HL-60 (cell line): ENCODE measurements around the gene BCL11B.

Experiments used
- DNase-seq, 2 experiments: peaks; one replicate each; pipeline ENCODE4 v3.0.0-alpha.2; 2010 to 2020; ENCODE audit warnings: low read depth in 1 of 2, low spot score in 1 of 2
- H3K27ac ChIP-seq: fragments of 250-450 bp; sonication (Bioruptor Pico); replicated peaks from 2 replicates; pipeline ENCODE4 v1.5.1; 2020; ENCODE audit warnings: mild to moderate bottlenecking, moderate library complexity
- H3K27me3 ChIP-seq: fragments of 250-450 bp; sonication (Bioruptor Pico); 2 replicates; pipeline ENCODE4 v1.5.1; 2021; ENCODE audit warnings: mild to moderate bottlenecking, moderate library complexity; ENCODE audit not compliant: insufficient read depth, poor library complexity, severe bottlenecking
- H3K4me3 ChIP-seq: replicated peaks from 2 replicates; pipeline ENCODE4 v1.5.1; 2011; ENCODE audit warnings: mild to moderate bottlenecking, control low read depth, low read length; ENCODE audit not compliant: insufficient read depth
- CTCF ChIP-seq: IDR thresholded peaks from one replicate; pipeline ENCODE4 v1.5.1; 2011; ENCODE audit warnings: low read length, control low read depth, inconsistent platforms; ENCODE audit not compliant: insufficient read depth
- GABPA ChIP-seq: IDR thresholded peaks from 2 replicates; pipeline ENCODE4 v1.6.1; 2012; ENCODE audit warnings: low read depth
- POLR2AphosphoS5 ChIP-seq: IDR thresholded peaks from 2 replicates; pipeline ENCODE4 v1.6.1; 2012; ENCODE audit warnings: low read depth
- REST ChIP-seq: IDR thresholded peaks from 2 replicates; pipeline ENCODE4 v1.6.1; 2012; ENCODE audit warnings: low read depth; ENCODE audit not compliant: insufficient replicate concordance
- SPI1 ChIP-seq: IDR thresholded peaks from 2 replicates; pipeline ENCODE4 v1.6.1; 2012; ENCODE audit warnings: low read depth, mild to moderate bottlenecking, borderline replicate concordance

BCL11B gene

DNA sequence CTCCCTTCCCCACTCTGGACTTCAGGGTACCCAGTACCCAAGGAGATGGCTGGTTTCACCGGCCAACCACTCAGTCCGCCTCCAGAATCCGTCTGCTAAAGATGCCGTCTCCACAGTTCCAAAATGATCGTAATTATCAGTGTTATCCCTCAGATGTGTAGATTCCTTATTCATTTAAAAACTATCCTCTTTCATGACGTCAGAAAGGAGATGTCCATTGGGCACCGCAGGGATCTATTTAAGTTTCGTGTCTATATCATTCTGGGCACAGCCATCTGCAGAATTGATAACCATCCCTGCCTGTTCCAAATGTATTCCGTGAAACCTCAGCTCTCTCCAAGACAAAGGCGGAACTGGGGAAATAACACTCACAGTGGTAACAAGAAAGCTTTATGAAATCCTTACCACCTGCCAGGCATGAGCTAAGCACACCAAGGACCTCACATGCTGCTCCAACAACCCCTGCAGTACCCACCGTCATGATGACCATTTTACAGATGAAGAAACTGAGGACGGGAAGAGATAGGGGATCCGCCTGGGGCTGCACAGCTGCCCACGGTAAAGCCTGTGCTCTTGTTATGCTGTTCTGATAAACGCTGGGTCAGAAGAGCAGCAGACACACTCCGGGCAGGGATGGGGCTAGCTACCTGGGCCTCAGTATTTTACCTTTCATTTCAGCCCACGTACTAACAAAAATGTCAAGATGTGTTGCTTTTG, 90.0 kb downstream of the BCL11B start:
- H3K27me3 ChIP-seq, result no peaks in the 10 kb centered on the region
- DNase-seq, result no peak
- H3K27ac ChIP-seq, result no peak overlapping the region
- TF ChIP-seq SPI1 (no peak), REST (no peak), POLR2AphosphoS5 (no peak), GABPA (no peak), CTCF (no peak)
- H3K4me3 ChIP-seq, result no peak overlapping the region

GRCh38 chr14:99181241-99181640, 90.8 kb downstream of the BCL11B start:
- TF ChIP-seq CTCF, result no peak
- TF ChIP-seq POLR2AphosphoS5, result no peak
- no peak for TF ChIP-seq GABPA
- no peak for TF ChIP-seq SPI1
- TF ChIP-seq REST, result no peak
- H3K27ac ChIP-seq, result no peak overlapping the region
- no peak overlapping the region for H3K4me3 ChIP-seq
- no peaks in the 10 kb centered on the region for H3K27me3 ChIP-seq
- no peak for DNase-seq

DNA sequence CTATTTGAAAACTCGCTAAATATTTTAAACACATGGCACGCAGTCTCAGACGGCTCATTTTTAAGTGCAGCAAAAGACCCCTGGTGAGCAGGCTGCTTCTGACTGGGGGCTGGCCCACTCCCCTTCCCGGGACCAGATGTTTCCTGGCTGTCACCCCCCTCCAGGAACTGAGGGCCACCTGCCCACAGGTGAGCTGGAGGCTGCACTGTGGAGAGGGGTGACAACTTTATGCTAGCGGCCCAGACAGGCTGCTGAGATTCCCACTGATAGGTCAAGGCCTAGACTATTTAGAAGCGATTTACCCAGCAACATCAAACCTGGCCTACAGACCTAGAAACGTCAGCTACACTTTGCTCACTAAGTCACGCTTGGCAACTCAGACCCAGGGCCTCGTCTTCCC, 92.1 kb downstream of the BCL11B start:
- no peak for DNase-seq
- no peak overlapping the region for H3K27ac ChIP-seq
- no peak for TF ChIP-seq REST

More for the DNA sequence above, 92.1 kb downstream of the BCL11B start:
- H3K27me3 ChIP-seq, result no peaks in the 10 kb centered on the region
- H3K4me3 ChIP-seq, result no peak overlapping the region
